WTC11 (cell line): Measurements from ENCODE around the gene SLC7A7. TPM values are rescaled to one million over a fixed set of nuclear protein-coding genes. Genes with fewer than 3 reads are reported as not detected.

Source experiments
- ATAC-seq: fragments of 200-7000 bp; cut with Tn5 transposase; 2 replicates; pipeline ENCODE4 v1.10.0; 2021; ENCODE audit warnings: mild to moderate bottlenecking, moderate library complexity
- CTCF ChIA-PET: fragments of 300-600 bp; sonication (Branson Sonifier 250); formaldehyde crosslinking; loops from one replicate; lab custom pipeline; 2021; ENCODE audit warnings: antibody characterized with exemption; lab: Charles Lee
- POLR2A ChIA-PET: fragments of 350-600 bp; sonication (Branson Sonifier 250); formaldehyde crosslinking; loops from one replicate; lab custom pipeline; 2021; ENCODE audit warnings: antibody characterized with exemption; lab: Charles Lee
- DNase-seq: peaks from one replicate; pipeline ENCODE4 v3.0.0; 2021; ENCODE audit warnings: low spot score
- H3K27ac Mint-ChIP-seq: 2 replicates; pipeline ENCODE4 v1.8.0; 2021; ENCODE audit warnings: mixed read lengths
- H3K27me3 Mint-ChIP-seq: 2 replicates; pipeline ENCODE4 v1.8.0; 2021; ENCODE audit warnings: low read depth, mild to moderate bottlenecking, moderate library complexity, mixed read lengths
- H3K36me3 Mint-ChIP-seq: 2 replicates; pipeline ENCODE4 v1.8.0; 2021; ENCODE audit warnings: mixed read lengths
- H3K4me1 Mint-ChIP-seq: 2 replicates; pipeline ENCODE4 v1.8.0; 2022; ENCODE audit warnings: mixed read lengths
- H3K4me3 Mint-ChIP-seq: 2 replicates; pipeline ENCODE4 v1.8.0; 2021; ENCODE audit warnings: mild to moderate bottlenecking, moderate library complexity, mixed read lengths
- H3K9me3 Mint-ChIP-seq: 2 replicates; pipeline ENCODE4 v1.8.0; 2021; ENCODE audit warnings: mixed read lengths
- CREB1 ChIP-seq: sonication (generic); formaldehyde crosslinking; IDR thresholded peaks from 2 replicates; pipeline ENCODE4 v1.8.0; 2023; ENCODE audit warnings: mild to moderate bottlenecking, missing genetic modification reagents
- ESRRA ChIP-seq: sonication (generic); formaldehyde crosslinking; IDR thresholded peaks from 2 replicates; pipeline ENCODE4 v1.8.1; 2022; ENCODE audit warnings: mild to moderate bottlenecking, missing genetic modification reagents, borderline replicate concordance
- FOXJ3 ChIP-seq: sonication (generic); formaldehyde crosslinking; IDR thresholded peaks from 2 replicates; pipeline ENCODE4 v1.9.0; 2021; ENCODE audit warnings: missing genetic modification reagents, mild to moderate bottlenecking, borderline replicate concordance
- FOXK1 ChIP-seq: sonication (generic); formaldehyde crosslinking; IDR thresholded peaks from 2 replicates; pipeline ENCODE4 v1.8.0; 2022; ENCODE audit warnings: mild to moderate bottlenecking, moderate library complexity, missing genetic modification reagents
- KAT7 ChIP-seq: sonication (generic); formaldehyde crosslinking; IDR thresholded peaks from 2 replicates; pipeline ENCODE4 v1.8.1; 2023; ENCODE audit warnings: missing genetic modification reagents, mild to moderate bottlenecking, borderline replicate concordance
- MXD4 ChIP-seq: fragments of 250-450 bp; sonication (Bioruptor Pico); IDR thresholded peaks from 2 replicates; pipeline ENCODE4 v1.8.0; 2021; ENCODE audit warnings: mild to moderate bottlenecking, moderate library complexity, borderline replicate concordance
- TP53 ChIP-seq: sonication (generic); formaldehyde crosslinking; IDR thresholded peaks from 2 replicates; pipeline ENCODE4 v1.8.1; 2023; ENCODE audit warnings: mild to moderate bottlenecking, missing genetic modification reagents
- ZNF138 ChIP-seq: sonication (generic); formaldehyde crosslinking; conservative IDR thresholded peaks from 2 replicates; pipeline ENCODE4 v1.8.1; 2022; ENCODE audit warnings: mild to moderate bottlenecking, moderate library complexity, missing genetic modification reagents
- ZNF317 ChIP-seq: sonication (generic); formaldehyde crosslinking; IDR thresholded peaks from 2 replicates; pipeline ENCODE4 v1.8.1; 2023; ENCODE audit warnings: low read depth, mild to moderate bottlenecking, moderate library complexity, missing genetic modification reagents, borderline replicate concordance
- ZNF423 ChIP-seq: fragments of 250-450 bp; sonication (Bioruptor Pico); IDR thresholded peaks from 2 replicates; pipeline ENCODE4 v2.1.2; 2022; ENCODE audit warnings: mild to moderate bottlenecking, moderate library complexity
- total RNA-seq: library from RNA; stranded (reverse); gene quantifications from 3 replicates; pipeline ENCODE4 v1.2.3, GENCODE V29; 2021
- TF ChIP-seq, protein P1 (sequence below): sonication (generic); formaldehyde crosslinking; IDR thresholded peaks from 2 replicates; pipeline ENCODE4 v1.8.1; 2023; ENCODE audit warnings: mild to moderate bottlenecking, missing genetic modification reagents, moderate library complexity
- TF ChIP-seq, protein P2 (sequence below): sonication (generic); formaldehyde crosslinking; IDR thresholded peaks from 2 replicates; pipeline ENCODE4 v1.8.1; 2022; ENCODE audit warnings: missing genetic modification reagents, borderline replicate concordance
- TF ChIP-seq, protein P3 (sequence below): fragments of 250-450 bp; sonication (Bioruptor Pico); IDR thresholded peaks from 2 replicates; pipeline ENCODE4 v1.9.0; 2021; ENCODE audit warnings: mild to moderate bottlenecking
- TF ChIP-seq, protein P4 (sequence below): fragments of 250-450 bp; sonication (Bioruptor Pico); IDR thresholded peaks from 2 replicates; pipeline ENCODE4 v1.9.0; 2021; ENCODE audit warnings: mild to moderate bottlenecking, borderline replicate concordance
- TF ChIP-seq, protein P5 (sequence below): sonication (generic); formaldehyde crosslinking; IDR thresholded peaks from 2 replicates; pipeline ENCODE4 v1.8.1; 2023; ENCODE audit warnings: mild to moderate bottlenecking, moderate library complexity, missing genetic modification reagents
- TF ChIP-seq, protein P6 (sequence below): sonication (generic); formaldehyde crosslinking; IDR thresholded peaks from 2 replicates; pipeline ENCODE4 v1.8.0; 2022; ENCODE audit warnings: mild to moderate bottlenecking, missing genetic modification reagents
- TF ChIP-seq, protein P7 (sequence below): sonication (generic); formaldehyde crosslinking; IDR thresholded peaks from 2 replicates; pipeline ENCODE4 v1.8.1; 2023; ENCODE audit warnings: mild to moderate bottlenecking, missing genetic modification reagents
- TF ChIP-seq, protein P8 (sequence below): sonication (generic); formaldehyde crosslinking; IDR thresholded peaks from 2 replicates; pipeline ENCODE4 v1.8.1; 2022; ENCODE audit warnings: low read depth, mild to moderate bottlenecking, moderate library complexity, missing genetic modification reagents, borderline replicate concordance

Gene SLC7A7
- total RNA-seq, 1 experiment from 2014 or later = 4.3 TPM

DNA sequence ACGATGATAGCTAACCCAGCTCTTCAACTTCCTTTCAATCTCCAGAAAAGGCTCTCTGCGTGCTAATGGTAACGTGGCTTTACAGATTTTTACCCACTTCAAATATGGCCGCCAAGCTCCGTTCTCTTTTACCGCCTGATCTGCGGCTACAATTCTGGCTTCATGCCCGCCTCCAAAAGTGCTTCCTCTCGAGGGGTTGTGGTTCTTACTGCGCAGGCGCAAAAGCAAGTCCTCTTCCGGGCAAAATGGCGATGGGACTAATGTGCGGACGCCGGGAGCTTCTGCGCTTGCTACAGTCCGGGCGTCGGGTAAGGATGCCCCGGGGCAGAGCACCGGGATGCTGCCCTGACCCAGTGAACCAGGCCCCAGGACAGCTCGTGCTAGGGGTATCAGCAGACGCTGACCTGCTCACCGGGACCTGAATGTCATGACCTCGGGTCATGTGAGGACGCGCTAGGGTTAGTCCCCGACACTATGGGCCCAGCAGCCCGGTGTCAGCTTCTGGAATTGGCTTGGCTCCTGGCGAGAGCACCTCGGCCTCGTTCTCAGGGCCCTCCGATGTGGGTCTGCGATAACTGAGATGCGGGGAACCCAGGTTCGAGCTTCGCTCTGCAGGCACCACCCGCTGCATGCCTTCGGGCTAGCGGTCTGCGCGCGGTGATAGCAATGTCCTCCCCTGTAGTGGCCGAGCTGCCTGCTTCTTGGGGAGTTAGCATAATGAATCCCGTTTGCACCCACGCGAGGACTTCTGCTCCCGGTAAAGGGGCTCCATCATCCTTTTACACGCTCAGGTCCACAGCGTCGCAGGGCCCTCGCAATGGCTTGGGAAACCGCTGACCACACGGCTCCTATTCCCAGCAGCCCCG, 48.5 kb downstream of the SLC7A7 start, which contains the start of gene OXA1L (continued):
- TF ChIP-seq CREB1 (CRISPR knock-in tag) (no peak), KAT7 (no peak), ZNF423 (CRISPR knock-in tag) (no peak), ZNF317 (CRISPR knock-in tag) (0 out of 2 replicates have a peak, but pooled peaks have one; percentile 12), TP53 (CRISPR knock-in tag) (no peak), ZNF138 (CRISPR knock-in tag) (no peak)
- TF ChIP-seq, protein P1, sequence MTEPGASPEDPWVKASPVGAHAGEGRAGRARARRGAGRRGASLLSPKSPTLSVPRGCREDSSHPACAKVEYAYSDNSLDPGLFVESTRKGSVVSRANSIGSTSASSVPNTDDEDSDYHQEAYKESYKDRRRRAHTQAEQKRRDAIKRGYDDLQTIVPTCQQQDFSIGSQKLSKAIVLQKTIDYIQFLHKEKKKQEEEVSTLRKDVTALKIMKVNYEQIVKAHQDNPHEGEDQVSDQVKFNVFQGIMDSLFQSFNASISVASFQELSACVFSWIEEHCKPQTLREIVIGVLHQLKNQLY = 0 out of 2 replicates have a peak, but pooled peaks have one; percentile 85
- TF ChIP-seq, protein P2, sequence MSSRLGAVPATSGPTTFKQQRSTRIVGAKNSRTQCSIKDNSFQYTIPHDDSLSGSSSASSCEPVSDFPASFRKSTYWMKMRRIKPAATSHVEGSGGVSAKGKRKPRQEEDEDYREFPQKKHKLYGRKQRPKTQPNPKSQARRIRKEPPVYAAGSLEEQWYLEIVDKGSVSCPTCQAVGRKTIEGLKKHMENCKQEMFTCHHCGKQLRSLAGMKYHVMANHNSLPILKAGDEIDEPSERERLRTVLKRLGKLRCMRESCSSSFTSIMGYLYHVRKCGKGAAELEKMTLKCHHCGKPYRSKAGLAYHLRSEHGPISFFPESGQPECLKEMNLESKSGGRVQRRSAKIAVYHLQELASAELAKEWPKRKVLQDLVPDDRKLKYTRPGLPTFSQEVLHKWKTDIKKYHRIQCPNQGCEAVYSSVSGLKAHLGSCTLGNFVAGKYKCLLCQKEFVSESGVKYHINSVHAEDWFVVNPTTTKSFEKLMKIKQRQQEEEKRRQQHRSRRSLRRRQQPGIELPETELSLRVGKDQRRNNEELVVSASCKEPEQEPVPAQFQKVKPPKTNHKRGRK = no peak
- TF ChIP-seq, protein P3, sequence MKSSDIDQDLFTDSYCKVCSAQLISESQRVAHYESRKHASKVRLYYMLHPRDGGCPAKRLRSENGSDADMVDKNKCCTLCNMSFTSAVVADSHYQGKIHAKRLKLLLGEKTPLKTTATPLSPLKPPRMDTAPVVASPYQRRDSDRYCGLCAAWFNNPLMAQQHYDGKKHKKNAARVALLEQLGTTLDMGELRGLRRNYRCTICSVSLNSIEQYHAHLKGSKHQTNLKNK (CRISPR knock-in tag) = no peak
- TF ChIP-seq, protein P4, sequence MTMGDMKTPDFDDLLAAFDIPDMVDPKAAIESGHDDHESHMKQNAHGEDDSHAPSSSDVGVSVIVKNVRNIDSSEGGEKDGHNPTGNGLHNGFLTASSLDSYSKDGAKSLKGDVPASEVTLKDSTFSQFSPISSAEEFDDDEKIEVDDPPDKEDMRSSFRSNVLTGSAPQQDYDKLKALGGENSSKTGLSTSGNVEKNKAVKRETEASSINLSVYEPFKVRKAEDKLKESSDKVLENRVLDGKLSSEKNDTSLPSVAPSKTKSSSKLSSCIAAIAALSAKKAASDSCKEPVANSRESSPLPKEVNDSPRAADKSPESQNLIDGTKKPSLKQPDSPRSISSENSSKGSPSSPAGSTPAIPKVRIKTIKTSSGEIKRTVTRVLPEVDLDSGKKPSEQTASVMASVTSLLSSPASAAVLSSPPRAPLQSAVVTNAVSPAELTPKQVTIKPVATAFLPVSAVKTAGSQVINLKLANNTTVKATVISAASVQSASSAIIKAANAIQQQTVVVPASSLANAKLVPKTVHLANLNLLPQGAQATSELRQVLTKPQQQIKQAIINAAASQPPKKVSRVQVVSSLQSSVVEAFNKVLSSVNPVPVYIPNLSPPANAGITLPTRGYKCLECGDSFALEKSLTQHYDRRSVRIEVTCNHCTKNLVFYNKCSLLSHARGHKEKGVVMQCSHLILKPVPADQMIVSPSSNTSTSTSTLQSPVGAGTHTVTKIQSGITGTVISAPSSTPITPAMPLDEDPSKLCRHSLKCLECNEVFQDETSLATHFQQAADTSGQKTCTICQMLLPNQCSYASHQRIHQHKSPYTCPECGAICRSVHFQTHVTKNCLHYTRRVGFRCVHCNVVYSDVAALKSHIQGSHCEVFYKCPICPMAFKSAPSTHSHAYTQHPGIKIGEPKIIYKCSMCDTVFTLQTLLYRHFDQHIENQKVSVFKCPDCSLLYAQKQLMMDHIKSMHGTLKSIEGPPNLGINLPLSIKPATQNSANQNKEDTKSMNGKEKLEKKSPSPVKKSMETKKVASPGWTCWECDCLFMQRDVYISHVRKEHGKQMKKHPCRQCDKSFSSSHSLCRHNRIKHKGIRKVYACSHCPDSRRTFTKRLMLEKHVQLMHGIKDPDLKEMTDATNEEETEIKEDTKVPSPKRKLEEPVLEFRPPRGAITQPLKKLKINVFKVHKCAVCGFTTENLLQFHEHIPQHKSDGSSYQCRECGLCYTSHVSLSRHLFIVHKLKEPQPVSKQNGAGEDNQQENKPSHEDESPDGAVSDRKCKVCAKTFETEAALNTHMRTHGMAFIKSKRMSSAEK (CRISPR knock-in tag) = no peak
- TF ChIP-seq, protein P5, sequence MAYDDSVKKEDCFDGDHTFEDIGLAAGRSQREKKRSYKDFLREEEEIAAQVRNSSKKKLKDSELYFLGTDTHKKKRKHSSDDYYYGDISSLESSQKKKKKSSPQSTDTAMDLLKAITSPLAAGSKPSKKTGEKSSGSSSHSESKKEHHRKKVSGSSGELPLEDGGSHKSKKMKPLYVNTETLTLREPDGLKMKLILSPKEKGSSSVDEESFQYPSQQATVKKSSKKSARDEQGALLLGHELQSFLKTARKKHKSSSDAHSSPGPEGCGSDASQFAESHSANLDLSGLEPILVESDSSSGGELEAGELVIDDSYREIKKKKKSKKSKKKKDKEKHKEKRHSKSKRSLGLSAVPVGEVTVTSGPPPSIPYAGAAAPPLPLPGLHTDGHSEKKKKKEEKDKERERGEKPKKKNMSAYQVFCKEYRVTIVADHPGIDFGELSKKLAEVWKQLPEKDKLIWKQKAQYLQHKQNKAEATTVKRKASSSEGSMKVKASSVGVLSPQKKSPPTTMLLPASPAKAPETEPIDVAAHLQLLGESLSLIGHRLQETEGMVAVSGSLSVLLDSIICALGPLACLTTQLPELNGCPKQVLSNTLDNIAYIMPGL (CRISPR knock-in tag) = peak; percentile 77
- TF ChIP-seq, all 79 proteins: peak for 22

DNA sequence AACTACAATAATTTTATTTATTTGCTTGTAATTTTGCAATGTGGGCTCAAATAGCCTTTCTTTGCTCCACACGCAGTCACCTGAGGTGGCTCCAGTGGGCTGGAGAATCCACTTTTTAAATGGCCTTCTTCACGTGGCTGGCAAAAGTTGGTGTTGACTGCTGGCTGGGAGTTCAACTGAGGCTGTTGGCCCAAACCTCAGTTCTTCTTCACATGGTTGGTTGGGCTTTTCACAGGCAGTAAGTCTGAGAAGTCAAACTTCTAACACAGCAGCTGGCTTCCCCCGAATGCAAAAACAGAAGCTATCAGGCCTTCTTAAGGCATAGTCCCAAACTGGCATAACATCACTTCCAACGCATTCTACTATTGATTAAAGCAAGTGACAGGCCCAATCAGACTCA, 50.9 kb downstream of the SLC7A7 start:
- TF ChIP-seq FOXK1 (CRISPR knock-in tag) (no peak), ZNF423 (CRISPR knock-in tag) (no peak), CREB1 (CRISPR knock-in tag) (no peak), ESRRA (CRISPR knock-in tag) (no peak), MXD4 (CRISPR knock-in tag) (no peak), FOXJ3 (CRISPR knock-in tag) (no peak)
- TF ChIP-seq, protein P6, sequence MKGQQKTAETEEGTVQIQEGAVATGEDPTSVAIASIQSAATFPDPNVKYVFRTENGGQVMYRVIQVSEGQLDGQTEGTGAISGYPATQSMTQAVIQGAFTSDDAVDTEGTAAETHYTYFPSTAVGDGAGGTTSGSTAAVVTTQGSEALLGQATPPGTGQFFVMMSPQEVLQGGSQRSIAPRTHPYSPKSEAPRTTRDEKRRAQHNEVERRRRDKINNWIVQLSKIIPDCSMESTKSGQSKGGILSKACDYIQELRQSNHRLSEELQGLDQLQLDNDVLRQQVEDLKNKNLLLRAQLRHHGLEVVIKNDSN (CRISPR knock-in tag) = no peak
- TF ChIP-seq, protein P1 = no peak
- TF ChIP-seq, protein P7, sequence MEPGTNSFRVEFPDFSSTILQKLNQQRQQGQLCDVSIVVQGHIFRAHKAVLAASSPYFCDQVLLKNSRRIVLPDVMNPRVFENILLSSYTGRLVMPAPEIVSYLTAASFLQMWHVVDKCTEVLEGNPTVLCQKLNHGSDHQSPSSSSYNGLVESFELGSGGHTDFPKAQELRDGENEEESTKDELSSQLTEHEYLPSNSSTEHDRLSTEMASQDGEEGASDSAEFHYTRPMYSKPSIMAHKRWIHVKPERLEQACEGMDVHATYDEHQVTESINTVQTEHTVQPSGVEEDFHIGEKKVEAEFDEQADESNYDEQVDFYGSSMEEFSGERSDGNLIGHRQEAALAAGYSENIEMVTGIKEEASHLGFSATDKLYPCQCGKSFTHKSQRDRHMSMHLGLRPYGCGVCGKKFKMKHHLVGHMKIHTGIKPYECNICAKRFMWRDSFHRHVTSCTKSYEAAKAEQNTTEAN (CRISPR knock-in tag) = no peak
- TF ChIP-seq, protein P3 (CRISPR knock-in tag) = no peak
- TF ChIP-seq, protein P8, sequence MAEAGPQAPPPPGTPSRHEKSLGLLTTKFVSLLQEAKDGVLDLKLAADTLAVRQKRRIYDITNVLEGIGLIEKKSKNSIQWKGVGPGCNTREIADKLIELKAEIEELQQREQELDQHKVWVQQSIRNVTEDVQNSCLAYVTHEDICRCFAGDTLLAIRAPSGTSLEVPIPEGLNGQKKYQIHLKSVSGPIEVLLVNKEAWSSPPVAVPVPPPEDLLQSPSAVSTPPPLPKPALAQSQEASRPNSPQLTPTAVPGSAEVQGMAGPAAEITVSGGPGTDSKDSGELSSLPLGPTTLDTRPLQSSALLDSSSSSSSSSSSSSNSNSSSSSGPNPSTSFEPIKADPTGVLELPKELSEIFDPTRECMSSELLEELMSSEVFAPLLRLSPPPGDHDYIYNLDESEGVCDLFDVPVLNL = no peak
- DNase-seq (no peak), ATAC-seq (no peak)
- Mint-ChIP-seq H3K9me3 (no peaks in the 10 kb centered on the region), H3K36me3 (peaks cover 14% of the 10 kb centered on the region), H3K27me3 (no peaks in the 10 kb centered on the region; the same call in 1 of the 2 replicates), H3K4me3 (no peak overlapping the region), H3K27ac (no peak overlapping the region), H3K4me1 (peaks cover 26% of the 10 kb centered on the region)
- CTCF ChIA-PET = interaction anchor here (0.9 kb wide), 1 partner anchor 194 kb away, joined by 5 read pairs; no protein-coding TSS in a partner anchor
- POLR2A ChIA-PET = no interaction called here
